ENCODE measurements around the gene KSR1. TPM values are rescaled to one million over a fixed set of nuclear protein-coding genes. Genes with fewer than 3 reads are reported as not detected.

The KSR1 gene
- total RNA-seq, 2 experiments from 2014 or later, result 53.9 to 58.2 TPM

- Mint-ChIP-seq H3K36me3 (ENCODE audit: low read depth) (peaks cover 49% of the 10 kb centered on the region), H3K9me3 (no peaks in the 10 kb centered on the region), H3K4me1 (ENCODE audit: low read depth) (peaks cover 14% of the 10 kb centered on the region), H3K27me3 (no peaks in the 10 kb centered on the region), H3K27ac (no peak overlapping the region), H3K4me3 (no peak overlapping the region)
- no peak for TF ChIP-seq CTCF (IDR thresholded peaks at IDR 0.05)
- DNase-seq (no peak), ATAC-seq (no peak)
- intact Hi-C loops (cut with micrococcal nuclease), result no loop called here
- POLR2A ChIA-PET, result no interaction called here
- CTCF ChIA-PET, result interaction anchor here (0.6 to 7.2 kb wide), 10 partner anchors 9 to 257 kb away, joined by 3 to 65 read pairs (median 4); no protein-coding TSS in a partner anchor
Measured at GRCh38 chr17:27610304-27610677, 154.0 kb downstream of the KSR1 start.

- Mint-ChIP-seq H3K27ac (peak overlapping the region; percentile 9), H3K9me3 (no peaks in the 10 kb centered on the region), H3K36me3 (ENCODE audit: low read depth) (peaks cover 59% of the 10 kb centered on the region), H3K27me3 (no peaks in the 10 kb centered on the region), H3K4me1 (ENCODE audit: low read depth) (peaks cover 32% of the 10 kb centered on the region), H3K4me3 (no peak overlapping the region)
- TF ChIP-seq CTCF (IDR thresholded peaks at IDR 0.05), result no peak
- intact Hi-C loops (cut with micrococcal nuclease), result no loop called here
- ChIA-PET POLR2A (no interaction called here), CTCF (interaction anchor here (1.1 to 12.1 kb wide), 3 partner anchors 11 to 232 kb away, joined by 3 to 109 read pairs (median 65); no protein-coding TSS in a partner anchor)
- DNase-seq, result no peak
- peak; percentile 13 for ATAC-seq
Measured at GRCh38 chr17:27612160-27612770, 156.0 kb downstream of the KSR1 start.

GRCh38 chr17:27613433-27613832 lies 157.2 kb downstream of the KSR1 start:
- no peaks in the 10 kb centered on the region for H3K27me3 Mint-ChIP-seq
- ATAC-seq (no peak), DNase-seq (no peak)
- no peak overlapping the region for H3K27ac Mint-ChIP-seq
- TF ChIP-seq CTCF (IDR thresholded peaks at IDR 0.05), result no peak
- no peaks in the 10 kb centered on the region for H3K9me3 Mint-ChIP-seq
- peaks cover 32% of the 10 kb centered on the region for H3K4me1 Mint-ChIP-seq (ENCODE audit: low read depth)
- intact Hi-C loops (cut with micrococcal nuclease), result no loop called here
- peaks cover 68% of the 10 kb centered on the region for H3K36me3 Mint-ChIP-seq (ENCODE audit: low read depth)
- H3K4me3 Mint-ChIP-seq, result no peak overlapping the region
- POLR2A ChIA-PET, result no interaction called here
- CTCF ChIA-PET, result interaction anchor here (1.3 to 12.1 kb wide), 4 partner anchors 12 to 267 kb away, joined by 3 to 109 read pairs (median 42); no protein-coding TSS in a partner anchor

GRCh38 chr17:27615121-27615520 lies 158.9 kb downstream of the KSR1 start:
- intact Hi-C loops (cut with micrococcal nuclease), result no loop called here
- TF ChIP-seq CTCF (IDR thresholded peaks at IDR 0.05), result no peak
- Mint-ChIP-seq H3K4me1 (ENCODE audit: low read depth) (peaks cover 33% of the 10 kb centered on the region), H3K27me3 (no peaks in the 10 kb centered on the region), H3K4me3 (no peak overlapping the region), H3K36me3 (ENCODE audit: low read depth) (peaks cover 68% of the 10 kb centered on the region), H3K27ac (no peak overlapping the region), H3K9me3 (no peaks in the 10 kb centered on the region)
- CTCF ChIA-PET, result interaction anchor here (3.4 to 12.1 kb wide), 2 partner anchors 13 to 36 kb away, joined by 20 to 109 read pairs; no protein-coding TSS in a partner anchor
- POLR2A ChIA-PET, result interaction anchor here (1.1 kb wide), 1 partner anchor 18 kb away, joined by 3 read pairs; no protein-coding TSS in a partner anchor
- DNase-seq, result no peak
- ATAC-seq, result no peak

- ChIA-PET CTCF (interaction anchor here (3.4 to 12.1 kb wide), 2 partner anchors 15 to 35 kb away, joined by 20 to 109 read pairs; no protein-coding TSS in a partner anchor), POLR2A (no interaction called here)
- DNase-seq (peak; percentile 33), ATAC-seq (peak; percentile 63)
- Mint-ChIP-seq H3K27me3 (no peaks in the 10 kb centered on the region), H3K27ac (peak overlapping the region; percentile 79), H3K36me3 (ENCODE audit: low read depth) (peaks cover 65% of the 10 kb centered on the region), H3K4me3 (no peak overlapping the region), H3K9me3 (no peaks in the 10 kb centered on the region), H3K4me1 (ENCODE audit: low read depth) (peaks cover 42% of the 10 kb centered on the region)
- intact Hi-C loops (cut with micrococcal nuclease), result no loop called here
- no peak for TF ChIP-seq CTCF (IDR thresholded peaks at IDR 0.05)
Measured at GRCh38 chr17:27616414-27616813, 160.2 kb downstream of the KSR1 start.
